GM15510 (cell line): Measurements from ENCODE around the gene GOLT1A.

Source experiments
- POLR2A ChIP-seq: IDR thresholded peaks from 3 replicates; pipeline ENCODE4 v1.6.1; 2011; ENCODE audit warnings: borderline replicate concordance; ENCODE audit not compliant: insufficient read length; ENCODE audit errors: extremely low read depth

The GOLT1A gene

GRCh38 chr1:204149635-204150565, 63.9 kb downstream of the GOLT1A start:
- no peak for TF ChIP-seq POLR2A

GRCh38 chr1:204149107-204149506, 64.7 kb downstream of the GOLT1A start:
- no peak for TF ChIP-seq POLR2A
